GM10266 (cell line): ENCODE data around the gene LDOC1.
"Not testable (repeated sequence)": the region's sequence is repeated elsewhere in the genome, so short reads cannot be mapped to it uniquely, and the experiment has no call there.

Experiments
- DNase-seq: peaks from one replicate; pipeline ENCODE4 v3.0.0; 2012; ENCODE audit errors: extremely low spot score
- TF ChIP-seq, protein P1 (sequence below): IDR thresholded peaks from 2 replicates; pipeline ENCODE4 v1.5.1; 2012; ENCODE audit warnings: mild to moderate bottlenecking, low read depth; ENCODE audit not compliant: control insufficient read depth, insufficient read depth; ENCODE audit errors: missing control alignments

LDOC1 gene

DNA sequence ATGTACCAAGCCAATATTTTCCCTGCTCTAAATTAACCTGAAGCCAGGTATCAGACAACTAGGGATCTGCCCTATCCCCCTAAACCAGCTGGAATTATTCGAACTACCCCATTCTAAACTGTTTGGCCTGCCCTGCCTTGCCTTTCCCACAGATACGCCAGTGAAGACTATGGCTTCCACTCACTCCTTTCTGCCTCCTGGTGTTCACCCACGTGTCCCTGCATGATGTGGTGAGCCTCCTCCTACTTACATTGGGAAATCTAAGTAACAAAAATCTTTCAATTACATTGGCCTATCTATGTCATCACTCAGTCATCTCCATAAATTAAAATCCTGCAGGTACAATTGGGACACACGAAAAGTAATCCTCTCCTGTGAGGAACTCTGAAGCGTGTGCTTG lies 6.1 kb upstream of the LDOC1 start:
- DNase-seq = no peak
- TF ChIP-seq, protein P1, sequence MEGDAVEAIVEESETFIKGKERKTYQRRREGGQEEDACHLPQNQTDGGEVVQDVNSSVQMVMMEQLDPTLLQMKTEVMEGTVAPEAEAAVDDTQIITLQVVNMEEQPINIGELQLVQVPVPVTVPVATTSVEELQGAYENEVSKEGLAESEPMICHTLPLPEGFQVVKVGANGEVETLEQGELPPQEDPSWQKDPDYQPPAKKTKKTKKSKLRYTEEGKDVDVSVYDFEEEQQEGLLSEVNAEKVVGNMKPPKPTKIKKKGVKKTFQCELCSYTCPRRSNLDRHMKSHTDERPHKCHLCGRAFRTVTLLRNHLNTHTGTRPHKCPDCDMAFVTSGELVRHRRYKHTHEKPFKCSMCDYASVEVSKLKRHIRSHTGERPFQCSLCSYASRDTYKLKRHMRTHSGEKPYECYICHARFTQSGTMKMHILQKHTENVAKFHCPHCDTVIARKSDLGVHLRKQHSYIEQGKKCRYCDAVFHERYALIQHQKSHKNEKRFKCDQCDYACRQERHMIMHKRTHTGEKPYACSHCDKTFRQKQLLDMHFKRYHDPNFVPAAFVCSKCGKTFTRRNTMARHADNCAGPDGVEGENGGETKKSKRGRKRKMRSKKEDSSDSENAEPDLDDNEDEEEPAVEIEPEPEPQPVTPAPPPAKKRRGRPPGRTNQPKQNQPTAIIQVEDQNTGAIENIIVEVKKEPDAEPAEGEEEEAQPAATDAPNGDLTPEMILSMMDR = no peak

DNA sequence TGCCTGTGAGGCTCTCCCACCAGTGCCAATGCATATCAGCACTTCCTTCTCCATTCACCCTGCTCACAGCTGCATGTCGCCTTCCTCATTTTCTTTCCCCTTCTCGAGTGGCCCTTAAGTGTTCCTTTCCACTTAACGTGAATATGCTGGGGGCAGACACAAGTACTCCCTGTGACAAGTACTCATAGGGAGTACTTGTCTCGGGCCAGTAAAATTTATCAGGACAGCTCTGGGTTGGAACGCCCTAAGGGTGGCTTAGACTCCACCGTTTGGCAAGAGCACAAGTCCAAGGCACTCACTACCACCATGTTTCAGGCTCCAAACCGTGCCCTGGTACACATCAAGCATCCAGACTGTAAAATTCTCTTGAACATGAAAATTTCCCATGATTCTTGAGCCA lies 3.9 kb upstream of the LDOC1 start:
- TF ChIP-seq, protein P1 = no peak
- DNase-seq = no peak

DNA sequence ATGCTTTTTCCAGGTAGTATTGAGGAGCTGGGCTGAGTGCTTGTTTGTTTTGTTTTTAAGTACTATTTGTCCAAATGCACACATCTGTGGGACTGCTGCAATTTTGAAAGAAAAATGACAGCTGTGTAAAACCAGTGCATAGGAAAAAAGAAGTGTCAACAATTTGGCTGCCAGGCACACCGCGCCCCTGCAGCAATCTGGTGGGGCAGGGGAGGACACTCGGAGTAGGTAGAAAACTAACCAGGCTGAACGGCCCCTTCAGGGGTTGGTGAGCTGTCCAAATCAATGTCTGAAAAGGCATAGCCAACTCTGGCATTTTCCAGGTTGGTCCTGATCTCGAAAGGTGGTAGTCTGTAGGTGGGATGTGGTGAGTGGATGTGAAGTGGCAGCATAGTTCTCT lies 1.1 kb downstream of the LDOC1 start:
- TF ChIP-seq, protein P1 = no peak
- no peak for DNase-seq

DNA sequence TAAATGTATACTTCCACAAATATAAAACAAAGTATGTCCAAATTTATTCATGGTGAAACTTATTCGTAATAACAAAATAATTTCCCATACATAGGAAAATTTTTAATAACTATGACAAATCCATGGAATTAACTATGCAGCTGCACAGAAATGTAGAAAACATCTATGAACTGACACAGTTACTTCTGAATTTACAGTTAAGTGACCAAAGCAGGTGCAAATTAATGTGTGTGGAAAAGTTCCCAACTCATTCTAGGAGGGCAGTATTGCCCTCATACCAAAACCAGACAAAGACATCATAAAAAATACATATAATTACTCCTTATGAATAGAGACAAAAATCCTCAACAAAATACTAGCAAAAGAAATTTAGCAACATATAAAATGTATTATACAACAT lies 12.5 kb downstream of the LDOC1 start:
- TF ChIP-seq, protein P1 = no peak
- DNase-seq = no peak

DNA sequence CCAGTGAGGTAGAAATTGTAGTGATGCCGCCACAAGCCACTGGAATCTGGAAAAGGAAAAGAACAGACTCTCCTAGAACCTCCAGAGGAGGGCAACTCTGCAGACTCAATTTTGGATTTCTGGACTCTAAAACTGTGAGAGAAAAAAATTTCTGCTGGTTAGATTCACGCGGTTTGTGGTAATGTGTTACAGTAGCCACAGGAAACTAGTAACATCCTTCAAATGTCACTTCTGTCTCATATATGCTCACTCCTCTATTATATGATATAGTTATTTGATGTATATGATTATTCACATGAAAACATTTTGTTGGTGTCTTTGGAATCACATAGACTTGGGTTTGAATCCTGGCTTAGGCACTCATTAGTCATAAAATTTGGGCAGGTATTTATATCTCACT lies 18.8 kb downstream of the LDOC1 start:
- DNase-seq = no peak
- TF ChIP-seq, protein P1 = no peak

DNA sequence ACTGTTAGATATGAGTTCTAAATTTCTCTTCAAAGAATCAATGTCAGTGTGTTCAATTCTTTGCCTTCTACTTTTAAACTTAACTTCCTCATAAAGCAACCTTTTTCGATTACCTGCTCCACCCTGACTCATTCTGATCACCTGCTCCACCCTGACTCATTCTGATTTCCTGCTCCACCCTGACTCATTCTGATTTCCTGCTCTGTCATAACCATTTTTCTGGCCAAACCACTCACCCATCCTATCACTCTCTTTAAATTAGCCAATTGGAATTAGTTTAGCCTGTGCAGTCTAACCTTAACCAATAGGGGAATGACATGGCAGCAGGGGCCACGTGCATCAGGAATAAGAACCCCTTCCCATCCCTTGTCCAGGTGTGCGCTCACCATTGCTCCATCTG lies 21.7 kb downstream of the LDOC1 start:
- DNase-seq = not testable (repeated sequence)

DNA sequence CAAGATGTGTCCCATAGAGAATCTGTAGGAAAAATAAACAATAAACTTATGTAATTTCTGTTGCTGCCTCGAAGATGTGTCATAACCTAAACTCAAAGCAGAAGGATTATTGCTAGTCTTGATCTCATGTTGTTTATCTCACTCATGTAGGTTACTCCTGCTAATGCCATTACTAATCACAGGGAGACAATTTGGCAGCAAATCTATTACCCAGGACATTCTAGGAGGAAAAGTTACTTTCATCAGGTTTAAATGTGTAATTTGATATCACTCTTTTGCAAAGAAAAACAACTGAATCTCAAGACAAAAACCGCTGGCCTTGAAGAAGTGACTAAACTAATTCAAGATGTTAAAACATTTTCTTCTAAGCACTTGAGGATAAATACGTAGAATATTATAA lies 34.0 kb downstream of the LDOC1 start:
- TF ChIP-seq, protein P1 = no peak
- no peak for DNase-seq

DNA sequence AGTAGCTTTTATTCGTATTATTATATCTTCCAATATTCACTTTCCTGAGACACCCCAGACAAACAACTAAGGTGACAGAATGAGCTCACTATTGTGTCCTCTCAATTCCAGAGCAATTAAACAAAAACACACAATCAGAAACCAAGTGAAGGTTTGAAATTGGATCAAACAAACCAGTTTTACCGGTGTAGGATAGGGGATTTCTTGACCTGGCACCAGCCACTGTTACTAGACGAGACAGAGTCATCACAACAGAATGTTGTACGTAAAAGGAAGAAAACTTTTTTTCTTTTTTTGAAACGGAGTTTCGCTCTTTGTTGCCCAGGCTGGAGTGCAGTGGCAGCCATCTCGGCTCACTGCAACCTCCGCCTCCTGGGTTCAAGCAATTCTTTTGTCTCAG lies 43.7 kb downstream of the LDOC1 start:
- TF ChIP-seq, protein P1 = no peak
- no peak for DNase-seq
